ENCODE data around the gene C1orf50. TPM values are rescaled to one million over a fixed set of nuclear protein-coding genes. Genes with fewer than 3 reads are reported as not detected.

Gene C1orf50
- total RNA-seq, 1 experiment from 2014 or later, result 8.3 TPM

DNA sequence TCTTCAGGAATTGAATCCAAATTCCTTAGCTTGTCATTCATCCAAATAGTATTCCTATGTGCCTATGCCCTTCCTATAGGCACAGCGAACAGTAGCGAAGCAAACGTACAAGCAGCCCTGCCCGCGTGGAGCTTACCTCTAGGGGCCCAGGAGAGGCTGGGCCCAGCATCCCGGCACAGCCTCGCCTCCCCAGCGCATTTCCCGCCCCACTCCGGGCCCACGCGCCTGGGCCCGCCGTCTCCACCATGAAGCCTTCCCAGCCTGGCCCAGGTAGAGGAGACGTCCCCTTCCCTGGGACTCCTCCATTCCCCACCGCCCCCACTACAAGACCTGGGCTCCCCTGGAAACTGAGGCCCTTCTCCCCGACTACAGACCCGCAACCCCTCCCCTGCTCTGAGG is 17.5 kb downstream of the C1orf50 start:
- no peaks in the 10 kb centered on the region for H3K4me1 ChIP-seq (replicated peaks; ENCODE audit: insufficient read depth)
- ChIA-PET CTCF (no interaction called here), POLR2A (ENCODE audit: unreplicated experiment) (no interaction called here)
- no peaks in the 10 kb centered on the region for H3K9me3 ChIP-seq (ENCODE audit: insufficient read depth, low read depth)
- H3K79me2 ChIP-seq (ENCODE audit: low read depth), result no peaks in the 10 kb centered on the region
- H4K20me1 ChIP-seq (ENCODE audit: insufficient read depth), result no peaks in the 10 kb centered on the region
- H3K27ac ChIP-seq, result no peak overlapping the region
- TF ChIP-seq EZH2 (IDR thresholded peaks at IDR 0.05; ENCODE audit: low read depth), result no peak
- TF ChIP-seq, protein P1, sequence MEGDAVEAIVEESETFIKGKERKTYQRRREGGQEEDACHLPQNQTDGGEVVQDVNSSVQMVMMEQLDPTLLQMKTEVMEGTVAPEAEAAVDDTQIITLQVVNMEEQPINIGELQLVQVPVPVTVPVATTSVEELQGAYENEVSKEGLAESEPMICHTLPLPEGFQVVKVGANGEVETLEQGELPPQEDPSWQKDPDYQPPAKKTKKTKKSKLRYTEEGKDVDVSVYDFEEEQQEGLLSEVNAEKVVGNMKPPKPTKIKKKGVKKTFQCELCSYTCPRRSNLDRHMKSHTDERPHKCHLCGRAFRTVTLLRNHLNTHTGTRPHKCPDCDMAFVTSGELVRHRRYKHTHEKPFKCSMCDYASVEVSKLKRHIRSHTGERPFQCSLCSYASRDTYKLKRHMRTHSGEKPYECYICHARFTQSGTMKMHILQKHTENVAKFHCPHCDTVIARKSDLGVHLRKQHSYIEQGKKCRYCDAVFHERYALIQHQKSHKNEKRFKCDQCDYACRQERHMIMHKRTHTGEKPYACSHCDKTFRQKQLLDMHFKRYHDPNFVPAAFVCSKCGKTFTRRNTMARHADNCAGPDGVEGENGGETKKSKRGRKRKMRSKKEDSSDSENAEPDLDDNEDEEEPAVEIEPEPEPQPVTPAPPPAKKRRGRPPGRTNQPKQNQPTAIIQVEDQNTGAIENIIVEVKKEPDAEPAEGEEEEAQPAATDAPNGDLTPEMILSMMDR (conservative IDR thresholded peaks at IDR 0.05), result no peak
- H3K4me3 ChIP-seq, result no peak overlapping the region
- BruUV-seq (replicated peaks), result no TSS peak
- H2AFZ ChIP-seq, result no peak overlapping the region
- H3K36me3 ChIP-seq (ENCODE audit: low read depth), result no peaks in the 10 kb centered on the region
- 0 out of 2 replicates have a peak, but pooled peaks cover 4% of the 10 kb centered on the region for H3F3A ChIP-seq (ENCODE audit: insufficient read depth, low read depth)
- no peak for DNase-seq
- H3K9me2 ChIP-seq (ENCODE audit: insufficient read depth), result no peaks in the 10 kb centered on the region; the same call in 1 of the 2 replicates
- H3K27me3 ChIP-seq (ENCODE audit: insufficient read depth, low read depth), result no peaks in the 10 kb centered on the region
- H3K4me2 ChIP-seq, result no peak overlapping the region
- intact Hi-C loops (cut with micrococcal nuclease; ENCODE audit: unreplicated experiment), result no loop called here

DNA sequence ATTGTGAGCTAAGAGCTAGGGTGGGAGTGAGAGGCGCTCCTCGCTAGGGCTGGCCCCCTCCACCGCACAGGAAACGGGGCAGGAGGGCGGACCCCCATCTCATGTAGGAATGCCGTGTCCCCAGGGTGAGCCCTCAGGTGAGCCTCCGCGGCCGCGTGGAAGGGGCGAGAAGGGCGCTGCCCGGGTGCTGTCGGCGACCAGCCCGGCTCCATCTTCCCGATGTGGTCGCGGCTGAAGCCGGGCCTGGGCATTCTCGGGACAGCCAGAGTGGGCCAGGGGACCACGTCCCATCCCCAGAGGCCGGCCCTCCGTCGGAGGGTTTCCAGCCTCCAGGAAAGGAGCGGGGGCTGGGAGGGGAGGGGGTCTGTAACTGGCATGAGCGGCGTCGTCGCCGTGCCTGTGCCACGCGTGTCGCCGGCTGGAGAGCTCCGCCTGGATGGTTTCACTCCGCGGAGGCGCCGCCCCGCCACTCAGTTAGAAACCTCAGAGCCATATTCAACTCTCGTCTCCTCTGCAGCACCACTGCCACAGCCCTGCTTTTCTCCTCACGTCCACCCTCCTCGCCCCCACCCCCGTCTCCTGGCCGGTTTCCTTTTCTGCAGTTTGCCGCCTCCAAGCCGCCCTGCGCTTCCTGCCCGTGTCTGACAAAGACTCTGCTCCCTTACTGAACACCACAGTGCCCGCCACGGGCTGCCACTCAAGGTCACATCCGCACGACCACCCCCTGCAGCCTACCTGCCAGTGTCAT is 18.1 kb downstream of the C1orf50 start, which contains the start of gene TMEM269:
TMEM269 (plus strand) TSS at position 46 of the 748 bp plus-strand sequence. CDS start 4,903 bp downstream, outside the sequence.
- intact Hi-C loops (cut with micrococcal nuclease; ENCODE audit: unreplicated experiment), result no loop called here
- no peak for TF ChIP-seq EZH2 (IDR thresholded peaks at IDR 0.05; ENCODE audit: low read depth)
- TF ChIP-seq, protein P1 (conservative IDR thresholded peaks at IDR 0.05), result no peak
- CTCF ChIA-PET, result no interaction called here
- no peaks in the 10 kb centered on the region for H3K4me1 ChIP-seq (replicated peaks; ENCODE audit: insufficient read depth)
- H2AFZ ChIP-seq, result no peak within 1 kb of the TSS
- no peaks in the 10 kb centered on the region; the same call in 1 of the 2 replicates for H3K9me2 ChIP-seq (ENCODE audit: insufficient read depth)
- no peaks in the 10 kb centered on the region for H3F3A ChIP-seq (ENCODE audit: insufficient read depth, low read depth)
- H3K27ac ChIP-seq, result no peak within 1 kb of the TSS
- no peaks in the 10 kb centered on the region for H3K9me3 ChIP-seq (ENCODE audit: insufficient read depth, low read depth)
- no peak within 1 kb of the TSS for H3K4me2 ChIP-seq
- no TSS peak for BruUV-seq (replicated peaks)
- no peaks in the 10 kb centered on the region for H4K20me1 ChIP-seq (ENCODE audit: insufficient read depth)
- no peaks in the 10 kb centered on the region for H3K79me2 ChIP-seq (ENCODE audit: low read depth)
- no peak for DNase-seq
- POLR2A ChIA-PET (ENCODE audit: unreplicated experiment), result no interaction called here
- H3K36me3 ChIP-seq (ENCODE audit: low read depth), result no peaks in the 10 kb centered on the region
- no peaks in the 10 kb centered on the region for H3K27me3 ChIP-seq (ENCODE audit: insufficient read depth, low read depth)
- no peak within 1 kb of the TSS for H3K4me3 ChIP-seq

GRCh38 chr1:42786097-42786496 is 19.0 kb downstream of the C1orf50 start:
- H3K36me3 ChIP-seq (ENCODE audit: low read depth), result no peaks in the 10 kb centered on the region
- no peaks in the 10 kb centered on the region for H3K4me1 ChIP-seq (replicated peaks; ENCODE audit: insufficient read depth)
- H4K20me1 ChIP-seq (ENCODE audit: insufficient read depth), result no peaks in the 10 kb centered on the region
- H3K9me3 ChIP-seq (ENCODE audit: insufficient read depth, low read depth), result no peaks in the 10 kb centered on the region
- no peak for DNase-seq
- POLR2A ChIA-PET (ENCODE audit: unreplicated experiment), result no interaction called here
- TF ChIP-seq, protein P1 (conservative IDR thresholded peaks at IDR 0.05), result no peak
- TF ChIP-seq EZH2 (IDR thresholded peaks at IDR 0.05; ENCODE audit: low read depth), result no peak
- no TSS peak for BruUV-seq (replicated peaks)
- CTCF ChIA-PET, result no interaction called here
- no peaks in the 10 kb centered on the region for H3F3A ChIP-seq (ENCODE audit: insufficient read depth, low read depth)
- no peaks in the 10 kb centered on the region for H3K27me3 ChIP-seq (ENCODE audit: insufficient read depth, low read depth)
- no peaks in the 10 kb centered on the region for H3K79me2 ChIP-seq (ENCODE audit: low read depth)
- H3K4me3 ChIP-seq, result no peak overlapping the region
- H3K27ac ChIP-seq, result no peak overlapping the region
- intact Hi-C loops (cut with micrococcal nuclease; ENCODE audit: unreplicated experiment), result no loop called here
- no peaks in the 10 kb centered on the region; the same call in 1 of the 2 replicates for H3K9me2 ChIP-seq (ENCODE audit: insufficient read depth)
- no peak overlapping the region for H3K4me2 ChIP-seq
- no peak overlapping the region for H2AFZ ChIP-seq

All from PC-9 (cell line).